COR-L47 (cell line): ENCODE data around the gene FOXD3.

Experiments
- DNase-seq: peaks from one replicate; lab custom pipeline; 2025; lab: John Stamatoyannopoulos, UW

FOXD3 gene

DNA sequence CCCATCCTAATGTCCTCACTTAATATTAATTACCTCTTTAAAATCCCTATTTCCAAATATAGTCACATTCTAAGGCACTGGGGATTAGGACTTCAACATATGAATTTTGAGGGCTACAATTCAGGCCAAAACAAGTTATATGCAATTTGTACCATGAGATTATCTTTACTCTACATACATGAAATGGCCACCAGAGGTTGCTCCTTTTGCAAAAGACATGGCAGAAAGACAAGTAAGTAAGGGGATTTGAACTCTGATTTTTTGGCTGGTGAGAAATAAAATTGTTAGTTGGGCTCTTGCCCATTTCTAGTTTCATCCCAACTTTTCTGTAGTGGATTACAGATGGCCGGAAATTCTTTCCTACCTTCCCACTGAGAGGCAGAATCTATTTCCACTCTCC, 40.2 kb downstream of the FOXD3 start:
- DNase-seq: no peak

DNA sequence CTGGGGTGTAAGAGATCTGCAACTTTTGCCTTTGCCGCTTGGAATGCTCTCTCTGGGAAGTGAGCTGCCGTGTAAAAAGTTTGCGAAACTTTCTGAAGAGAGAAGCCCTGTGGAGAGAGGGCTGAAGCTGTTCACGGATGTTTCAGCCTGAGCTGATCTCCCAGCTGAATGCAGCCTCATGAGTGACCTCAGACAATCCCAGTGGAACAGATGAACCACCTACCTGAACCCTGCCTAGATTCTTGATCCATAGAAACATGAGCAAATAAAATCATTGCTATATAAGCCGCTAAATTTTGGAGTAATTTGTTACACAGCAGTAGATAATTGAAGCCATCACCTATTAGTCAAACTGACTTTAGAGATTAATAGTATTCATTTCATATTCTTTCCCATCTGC, 40.6 kb downstream of the FOXD3 start:
- DNase-seq: no peak

DNA sequence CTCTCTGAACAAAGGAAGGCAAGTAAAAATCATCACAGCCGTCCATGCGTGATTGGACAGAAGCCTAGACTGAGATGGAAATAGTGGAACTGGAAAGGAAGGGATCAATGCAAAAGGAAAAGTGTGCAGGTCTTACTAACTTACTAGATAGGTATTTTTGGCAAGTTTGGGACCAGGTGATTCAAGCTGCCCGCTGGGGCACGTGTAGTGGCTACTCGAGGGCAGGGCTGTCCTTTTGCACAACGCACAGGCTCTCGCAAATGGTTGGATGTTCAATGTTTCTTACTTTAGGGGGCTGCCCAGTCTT, 44.5 kb downstream of the FOXD3 start:
- no peak for DNase-seq

DNA sequence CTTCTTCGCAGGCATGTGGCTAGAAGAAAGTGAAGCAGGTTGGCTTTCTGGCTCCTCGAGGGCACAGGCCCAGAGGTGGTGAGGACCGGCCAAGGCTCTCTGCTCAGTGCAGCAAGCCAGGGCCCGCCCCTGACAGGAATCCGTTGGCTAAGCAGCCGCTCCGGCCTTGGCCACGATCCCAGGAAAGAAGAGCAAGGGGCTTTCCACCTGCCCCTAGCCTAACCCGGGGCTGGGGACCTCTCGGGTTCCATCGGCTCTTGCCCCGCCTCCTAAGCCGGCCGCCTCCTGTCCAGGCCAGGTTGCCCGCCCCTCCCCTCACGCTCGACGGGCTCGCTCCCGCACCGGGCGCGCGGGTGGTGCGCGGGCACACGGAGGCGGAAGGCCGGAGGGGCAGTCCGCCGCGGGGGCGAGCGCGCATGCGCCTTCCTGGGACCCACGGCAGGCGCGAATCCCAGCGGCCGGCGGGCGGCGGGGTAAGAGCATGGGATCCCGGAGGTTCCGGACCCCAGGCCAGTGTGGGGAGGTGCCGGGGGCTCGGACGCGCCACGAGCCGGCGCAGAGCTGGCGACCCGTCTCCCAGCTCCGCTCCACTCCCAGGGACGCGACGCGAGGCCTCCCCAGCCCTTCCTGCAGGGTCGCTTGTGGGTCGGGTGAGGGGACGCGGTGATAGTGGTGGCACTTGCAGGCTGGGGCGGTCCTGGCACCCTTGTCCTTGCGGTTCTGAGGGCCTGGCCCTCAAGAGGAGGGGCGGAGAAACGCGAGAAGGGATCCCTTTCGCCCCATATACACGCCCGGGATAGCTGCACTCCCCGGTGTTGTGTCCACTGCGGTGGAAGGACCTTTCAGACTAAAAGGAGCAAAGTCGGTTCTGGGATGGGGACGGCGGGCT, 45.1 kb downstream of the FOXD3 start, which contains the start of gene ALG6:
Gene ALG6 (plus strand): TSS at position 413 of the 889 bp plus-strand sequence. CDS start 3,351 bp downstream, outside the sequence.
- DNase-seq: peak; percentile 94

DNA sequence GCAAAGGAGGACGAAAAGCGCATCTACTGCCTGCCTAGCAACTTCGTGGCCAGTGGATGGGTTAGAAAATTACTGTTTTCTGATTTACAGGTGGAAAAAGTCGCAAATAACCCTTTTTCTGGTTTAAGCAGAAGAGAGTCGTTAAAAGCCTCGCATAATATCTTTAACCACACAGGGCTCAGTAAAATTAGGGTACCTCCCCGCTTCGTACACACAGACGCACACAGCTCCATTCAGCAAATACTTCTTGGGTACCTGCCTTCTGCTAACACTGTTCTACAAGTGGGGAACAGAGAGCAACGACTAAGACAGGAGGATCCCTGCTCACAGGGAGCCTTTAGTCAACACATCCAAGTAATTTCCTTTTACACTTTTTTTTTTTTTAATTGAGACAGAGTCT, 45.8 kb downstream of the FOXD3 start:
- DNase-seq: no peak
